ENCODE measurements around the gene PNPLA7. TPM values are rescaled to one million over a fixed set of nuclear protein-coding genes. Genes with fewer than 3 reads are reported as not detected.
"Not testable (repeated sequence)": the region's sequence is repeated elsewhere in the genome, so short reads cannot be mapped to it uniquely, and the experiment has no call there.

The PNPLA7 gene
- polyA plus RNA-seq, 3 donors from 2014 or later, result 0.24 to 0.53 (median 0.32) TPM

DNA sequence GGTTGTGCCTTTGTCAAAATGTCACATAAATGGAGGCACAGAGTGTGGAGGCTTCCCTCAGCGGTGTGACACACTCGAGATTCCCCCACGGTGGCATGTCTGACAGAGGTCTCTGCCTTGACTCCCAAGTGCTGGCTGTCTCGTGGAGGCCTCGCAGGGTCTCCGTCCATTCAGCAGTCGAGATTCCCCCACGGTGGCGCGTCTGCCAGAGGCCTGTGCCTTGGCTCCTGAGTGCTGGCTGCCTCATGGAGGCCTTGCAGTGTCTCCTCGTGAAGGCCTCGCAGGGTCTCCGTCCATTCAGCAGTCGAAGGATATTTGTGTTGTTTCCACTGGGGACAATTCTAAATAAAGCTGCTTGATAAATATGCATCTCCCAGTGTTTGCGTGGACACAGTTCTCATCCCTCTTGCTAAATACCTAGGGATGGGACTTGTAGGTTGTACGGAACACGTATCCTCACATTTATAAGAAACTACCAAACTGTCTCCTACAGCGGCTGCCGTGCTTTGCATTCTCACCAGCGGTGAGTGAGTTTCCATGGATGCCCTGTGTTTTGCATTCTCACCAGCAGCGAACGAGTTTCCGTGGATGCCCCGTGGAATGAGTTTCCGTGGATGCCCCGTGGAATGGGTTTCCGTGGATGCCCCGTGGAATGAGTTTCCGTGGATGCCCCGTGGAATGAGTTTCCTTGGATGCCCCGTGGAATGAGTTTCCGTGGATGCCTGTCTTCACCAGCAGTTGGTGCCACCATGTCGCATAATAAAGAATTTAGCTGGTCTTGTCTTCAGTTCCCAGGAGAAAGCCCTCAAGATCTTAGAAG lies 25.8 kb downstream of the PNPLA7 start:
- no peak for DNase-seq
- no peaks in the 10 kb centered on the region for H3K36me3 Mint-ChIP-seq
- H3K4me1 Mint-ChIP-seq, result peaks cover 19 to 23% of the 10 kb centered on the region in 2 donors

DNA sequence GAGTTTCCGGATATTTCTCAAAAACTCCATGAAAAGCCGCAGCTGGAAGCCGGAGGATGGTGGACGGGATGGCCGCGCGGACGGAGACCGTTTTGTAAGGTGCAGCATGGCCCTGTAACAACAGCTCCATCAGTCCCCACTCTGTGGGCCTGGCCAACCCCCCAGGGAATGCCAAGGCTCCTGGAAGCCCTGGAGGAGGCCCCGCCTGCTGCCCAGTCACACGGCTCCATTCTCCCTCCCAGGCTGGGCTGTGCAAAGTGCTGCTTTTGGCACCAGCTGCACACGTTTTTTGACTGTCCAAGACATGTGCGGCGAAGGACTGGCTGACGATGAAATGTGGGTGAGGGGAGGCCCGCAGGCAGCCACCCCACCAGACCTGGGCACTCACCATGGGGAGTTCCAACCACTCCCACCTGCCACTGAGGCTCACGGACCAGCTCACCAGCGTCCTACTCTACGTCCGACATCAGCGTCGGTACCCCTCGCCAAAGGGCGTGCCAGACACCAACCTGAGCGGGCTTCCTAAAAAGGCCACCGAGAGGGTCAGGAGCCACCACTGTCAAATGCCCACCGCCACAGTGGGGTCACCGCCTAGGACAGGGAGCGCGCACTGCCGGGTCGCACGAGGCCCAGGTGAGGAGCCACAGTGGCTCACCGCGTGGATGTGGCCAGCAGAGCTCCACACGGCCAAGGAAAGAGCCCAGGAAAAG lies 27.3 kb downstream of the PNPLA7 start:
- Mint-ChIP-seq H3K27me3 (ENCODE audit: low read depth in 3 of 3) (peaks cover 0 to 13% (median 5%) of the 10 kb centered on the region in 3 donors), H3K4me1 (peaks cover 19 to 23% of the 10 kb centered on the region in 2 donors), H3K9me3 (peaks cover 0 to 2% (median 0%) of the 10 kb centered on the region in 6 donors), H3K27ac (no peak overlapping the region), H3K4me3 (no peak overlapping the region), H3K36me3 (no peaks in the 10 kb centered on the region)
- DNase-seq, result no peak

More for the DNA sequence above, 25.8 kb downstream of the PNPLA7 start:
- peaks cover 0 to 2% (median 0%) of the 10 kb centered on the region in 6 donors for H3K9me3 Mint-ChIP-seq
- H3K4me3 Mint-ChIP-seq, result no peak overlapping the region
- peak overlapping the region in 1 of 6 donors; percentile 14 for H3K27ac Mint-ChIP-seq
- H3K27me3 Mint-ChIP-seq (ENCODE audit: low read depth in 3 of 3), result peaks cover 0 to 13% (median 5%) of the 10 kb centered on the region in 3 donors

DNA sequence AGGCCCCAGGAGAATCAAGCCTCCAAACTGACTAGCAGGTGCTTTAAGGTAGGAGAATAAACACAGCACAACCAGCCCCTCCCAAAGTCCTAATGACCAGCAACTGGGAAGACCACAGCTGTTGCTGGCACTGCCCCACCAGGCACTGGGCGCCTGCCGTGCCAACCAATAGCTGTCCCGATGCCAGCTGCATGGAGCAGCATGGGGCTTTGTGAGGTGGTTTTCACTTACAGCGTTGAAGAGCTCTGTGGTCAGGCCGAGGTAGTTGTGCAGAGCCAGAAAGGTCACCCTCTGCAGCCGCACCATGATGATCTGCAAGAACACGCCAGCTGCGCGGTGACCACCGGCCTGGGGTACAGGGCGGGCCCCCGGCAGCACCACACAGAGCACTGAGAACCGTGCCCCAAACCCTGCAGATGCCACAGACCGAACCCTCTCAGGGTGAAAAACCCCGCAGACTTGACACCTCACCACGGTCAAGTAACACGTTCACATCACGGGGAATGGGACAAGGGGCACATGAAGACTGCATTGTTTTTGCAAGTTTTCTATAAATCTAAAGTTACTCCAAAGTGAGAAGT lies 28.7 kb downstream of the PNPLA7 start:
- Mint-ChIP-seq H3K27ac (peak overlapping the region in 3 of 6 donors; percentile 15 to 45 (median 22)), H3K4me1 (peaks cover 19 to 23% of the 10 kb centered on the region in 2 donors), H3K4me3 (peak overlapping the region in 4 of 5 donors; percentile 18 to 65 (median 54)), H3K9me3 (no peaks in the 10 kb centered on the region), H3K36me3 (no peaks in the 10 kb centered on the region), H3K27me3 (ENCODE audit: low read depth in 3 of 3) (peaks cover 0 to 13% (median 5%) of the 10 kb centered on the region in 3 donors)
- peak in 2 of 3 donors; percentile 25 to 39 for DNase-seq

DNA sequence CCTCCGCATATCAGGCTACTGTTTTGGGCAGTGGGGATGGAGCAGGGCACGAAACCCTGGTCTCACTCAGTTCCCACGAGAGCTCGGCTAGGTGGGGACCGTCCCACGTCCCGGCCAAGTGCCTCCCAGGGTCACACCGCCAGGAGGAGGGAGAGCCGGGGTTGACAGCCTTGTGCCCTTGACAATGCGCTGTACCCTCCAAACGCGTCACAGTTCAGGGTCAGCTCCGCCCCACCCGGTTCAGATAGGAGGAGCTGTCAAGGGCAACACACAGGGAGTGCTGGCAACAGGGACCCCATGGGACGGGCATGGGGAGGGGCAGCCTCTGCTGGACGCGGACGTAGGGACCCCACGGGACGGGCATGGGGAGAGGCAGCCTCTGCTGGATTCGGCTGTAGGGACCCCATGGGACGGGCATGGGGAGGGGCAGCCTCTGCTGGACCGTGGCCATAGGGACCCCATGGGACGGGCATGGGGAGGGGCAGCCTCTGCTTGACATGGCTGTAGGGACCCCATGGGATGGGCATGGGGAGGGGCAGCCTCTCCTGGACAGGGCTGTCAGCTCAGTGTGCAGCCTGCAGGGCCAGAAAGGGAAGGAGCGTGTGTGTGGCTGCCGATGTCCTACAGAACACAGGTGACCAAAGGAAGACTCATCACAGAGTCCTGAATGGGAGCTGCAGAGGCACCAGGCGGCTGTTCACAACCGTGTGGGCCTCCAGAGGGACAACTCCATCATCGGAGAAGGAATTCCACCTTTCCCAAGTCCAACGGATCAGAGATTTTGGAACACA lies 29.4 kb downstream of the PNPLA7 start:
- Mint-ChIP-seq H3K27ac (no peak overlapping the region), H3K4me1 (peaks cover 19 to 23% of the 10 kb centered on the region in 2 donors), H3K27me3 (ENCODE audit: low read depth in 3 of 3) (peaks cover 0 to 13% (median 5%) of the 10 kb centered on the region in 3 donors), H3K36me3 (no peaks in the 10 kb centered on the region), H3K9me3 (no peaks in the 10 kb centered on the region), H3K4me3 (peak overlapping the region in 4 of 5 donors; percentile 20 to 65 (median 44))
- DNase-seq, result no peak

DNA sequence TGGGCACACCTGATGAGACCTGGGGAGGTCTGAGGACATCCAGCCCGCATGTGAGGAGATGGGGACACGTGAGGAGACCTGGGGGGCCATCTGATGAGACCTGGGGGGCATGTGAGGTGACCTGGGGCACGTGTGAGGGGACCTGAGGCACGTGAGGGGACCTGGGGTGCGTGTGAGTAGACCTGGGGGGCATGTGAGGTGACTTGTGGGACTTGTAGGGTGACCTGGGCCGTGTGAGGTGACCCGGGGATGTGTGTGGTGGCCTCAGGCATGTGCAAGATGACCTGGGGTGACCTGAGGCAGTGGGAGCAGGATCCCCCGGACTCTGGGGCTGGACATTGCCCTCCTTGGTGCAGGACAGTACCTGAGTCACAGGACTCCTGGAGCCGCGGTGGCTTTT lies 30.6 kb downstream of the PNPLA7 start:
- no peak for DNase-seq
- Mint-ChIP-seq H3K9me3 (no peaks in the 10 kb centered on the region), H3K27ac (no peak overlapping the region), H3K4me1 (peaks cover 15 to 18% of the 10 kb centered on the region in 2 donors), H3K27me3 (ENCODE audit: low read depth in 3 of 3) (peaks cover 0 to 13% (median 5%) of the 10 kb centered on the region in 3 donors), H3K36me3 (no peaks in the 10 kb centered on the region), H3K4me3 (peak overlapping the region in 1 of 5 donors; percentile 22)

DNA sequence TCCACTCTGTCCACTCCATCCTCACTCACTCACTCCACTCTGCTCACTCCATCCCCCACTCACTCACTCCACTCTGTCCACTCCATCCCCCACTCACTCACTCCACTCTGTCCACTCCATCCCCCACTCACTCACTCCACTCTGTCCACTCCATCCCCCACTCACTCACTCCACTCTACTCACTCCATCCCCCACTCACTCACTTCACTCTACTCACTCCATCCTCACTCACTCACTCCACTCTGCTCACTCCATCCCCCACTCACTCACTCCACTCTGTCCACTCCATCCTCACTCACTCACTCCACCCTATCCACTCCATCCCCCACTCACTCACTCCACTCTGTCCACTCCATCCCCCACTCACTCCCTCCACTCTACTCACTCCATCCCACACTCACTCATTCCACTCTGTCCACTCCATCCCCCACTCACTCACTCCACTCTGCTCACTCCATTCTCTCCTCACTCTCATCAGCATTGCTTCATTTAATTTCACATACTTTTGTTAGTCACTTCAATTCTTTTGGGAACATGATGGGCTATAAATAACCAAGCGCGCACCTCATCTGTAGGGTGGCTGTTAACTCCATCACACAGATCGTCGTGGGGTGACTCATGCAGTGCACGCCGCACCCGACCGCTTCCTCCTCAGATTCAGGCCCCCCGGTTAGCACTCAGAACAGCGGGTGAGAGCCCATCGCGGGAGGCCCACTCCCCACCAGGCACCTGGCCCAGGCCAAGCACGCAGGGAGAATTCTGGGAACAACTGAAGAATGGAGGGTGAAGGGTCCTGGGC lies 31.3 kb downstream of the PNPLA7 start:
- Mint-ChIP-seq H3K27me3 (ENCODE audit: low read depth in 3 of 3) (peaks cover 0 to 13% (median 5%) of the 10 kb centered on the region in 3 donors), H3K4me3 (peak overlapping the region in 1 of 5 donors; percentile 22), H3K4me1 (peaks cover 15 to 18% of the 10 kb centered on the region in 2 donors)
- not testable (repeated sequence) for DNase-seq, H3K27ac Mint-ChIP-seq, H3K36me3 Mint-ChIP-seq, H3K9me3 Mint-ChIP-seq

DNA sequence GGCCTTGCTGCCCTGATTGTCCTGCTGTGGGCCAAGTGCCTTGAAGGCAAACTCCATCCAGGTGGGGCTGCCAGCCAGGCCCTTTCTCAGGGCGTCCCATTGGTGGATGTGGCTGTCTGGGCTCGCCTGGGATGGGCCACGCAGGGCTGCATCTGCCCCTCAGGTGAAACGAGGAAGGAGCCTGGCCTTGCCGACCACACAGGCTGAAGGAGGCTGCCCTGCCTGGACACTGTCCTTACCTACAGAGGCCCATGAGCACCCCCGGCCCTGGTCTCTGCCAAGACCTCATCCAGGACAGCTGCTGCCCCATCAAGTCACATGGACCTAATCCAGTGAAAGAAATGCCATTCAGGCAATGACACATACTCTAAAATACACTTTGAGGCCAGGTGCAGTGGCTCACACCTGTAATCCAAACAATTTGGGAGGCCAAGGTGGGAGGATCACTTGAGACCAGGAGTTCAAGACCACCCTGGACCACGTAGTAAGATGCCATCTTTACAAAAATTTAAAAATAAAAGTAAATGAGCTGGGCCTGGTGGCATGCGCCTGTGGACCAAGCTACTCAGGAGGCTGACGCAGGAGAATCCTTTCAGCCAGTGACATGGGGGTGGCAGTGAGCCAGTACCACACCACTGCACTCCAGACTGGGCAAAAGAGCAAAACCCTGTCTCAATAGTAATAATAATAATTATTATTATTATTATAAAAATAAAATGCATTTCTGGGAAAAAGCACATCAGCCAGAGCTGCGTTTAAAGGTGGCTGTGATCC lies 33.9 kb downstream of the PNPLA7 start:
- Mint-ChIP-seq H3K4me3 (no peak overlapping the region), H3K4me1 (peaks cover 16 to 20% of the 10 kb centered on the region in 2 donors), H3K27ac (no peak overlapping the region), H3K9me3 (no peaks in the 10 kb centered on the region), H3K27me3 (ENCODE audit: low read depth in 3 of 3) (peaks cover 2 to 12% (median 8%) of the 10 kb centered on the region in 3 donors), H3K36me3 (no peaks in the 10 kb centered on the region)
- no peak for DNase-seq

DNA sequence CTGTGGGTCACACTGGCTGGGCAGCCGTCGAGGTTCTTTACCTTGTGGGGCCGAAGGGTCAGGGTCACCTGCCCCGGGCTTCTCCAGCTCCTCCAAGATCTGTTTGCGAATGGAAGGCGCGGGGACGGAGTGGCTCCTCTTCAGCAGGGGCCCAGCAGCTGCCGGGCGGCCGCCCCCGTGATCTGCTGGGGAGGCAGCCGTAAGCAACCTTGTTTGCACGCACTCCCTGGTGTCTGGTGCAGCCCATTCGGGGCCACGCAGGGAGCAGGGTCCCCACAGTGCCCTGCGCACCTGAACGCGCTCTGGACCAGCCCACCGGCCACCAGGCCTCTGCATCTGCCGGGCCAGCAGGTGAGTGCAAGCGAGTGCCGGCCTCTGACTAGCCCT lies 34.9 kb downstream of the PNPLA7 start:
- Mint-ChIP-seq H3K4me1 (peaks cover 7 to 12% of the 10 kb centered on the region in 2 donors), H3K9me3 (no peaks in the 10 kb centered on the region), H3K27ac (no peak overlapping the region), H3K4me3 (no peak overlapping the region), H3K36me3 (no peaks in the 10 kb centered on the region), H3K27me3 (ENCODE audit: low read depth in 3 of 3) (peaks cover 2 to 11% (median 3%) of the 10 kb centered on the region in 3 donors)
- no peak for DNase-seq

DNA sequence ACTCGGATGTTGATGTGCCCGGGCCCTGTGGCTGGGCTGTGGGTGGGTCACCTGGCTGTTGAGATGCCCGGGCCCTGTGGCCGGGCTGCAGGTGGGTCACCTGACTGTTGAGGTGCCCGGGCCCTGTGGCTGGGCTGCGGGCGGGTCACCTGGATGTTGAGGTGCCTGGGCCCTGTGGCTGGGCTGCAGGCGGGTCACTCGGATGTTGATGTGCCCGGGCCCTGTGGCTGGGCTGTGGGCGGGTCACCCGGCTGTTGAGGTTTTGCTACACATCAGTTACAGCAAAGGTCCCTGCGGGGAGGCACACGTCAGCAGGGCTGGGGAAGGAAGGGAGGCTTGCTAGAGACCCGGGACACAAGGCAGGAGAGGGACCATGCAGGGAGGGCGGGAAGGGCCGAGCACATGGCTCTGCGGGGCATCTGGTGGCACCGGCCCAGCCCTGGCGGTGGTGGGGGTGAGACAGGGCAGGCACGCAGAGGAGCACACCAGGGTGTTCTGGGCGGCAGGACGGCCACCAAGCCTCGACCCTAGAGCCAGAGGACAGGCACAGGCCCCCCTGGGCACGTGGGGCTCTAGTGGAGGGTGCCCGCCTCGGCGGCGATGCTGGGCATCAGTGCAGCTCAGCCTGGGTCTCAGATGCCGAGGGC lies 35.4 kb downstream of the PNPLA7 start:
- no peak for DNase-seq
- no peak overlapping the region for H3K4me3 Mint-ChIP-seq
- peaks cover 2 to 7% (median 3%) of the 10 kb centered on the region in 3 donors for H3K27me3 Mint-ChIP-seq (ENCODE audit: low read depth in 3 of 3)
- peaks cover 6 to 8% of the 10 kb centered on the region in 2 donors for H3K4me1 Mint-ChIP-seq
- no peaks in the 10 kb centered on the region for H3K36me3 Mint-ChIP-seq
- H3K9me3 Mint-ChIP-seq, result no peaks in the 10 kb centered on the region
- H3K27ac Mint-ChIP-seq, result no peak overlapping the region

DNA sequence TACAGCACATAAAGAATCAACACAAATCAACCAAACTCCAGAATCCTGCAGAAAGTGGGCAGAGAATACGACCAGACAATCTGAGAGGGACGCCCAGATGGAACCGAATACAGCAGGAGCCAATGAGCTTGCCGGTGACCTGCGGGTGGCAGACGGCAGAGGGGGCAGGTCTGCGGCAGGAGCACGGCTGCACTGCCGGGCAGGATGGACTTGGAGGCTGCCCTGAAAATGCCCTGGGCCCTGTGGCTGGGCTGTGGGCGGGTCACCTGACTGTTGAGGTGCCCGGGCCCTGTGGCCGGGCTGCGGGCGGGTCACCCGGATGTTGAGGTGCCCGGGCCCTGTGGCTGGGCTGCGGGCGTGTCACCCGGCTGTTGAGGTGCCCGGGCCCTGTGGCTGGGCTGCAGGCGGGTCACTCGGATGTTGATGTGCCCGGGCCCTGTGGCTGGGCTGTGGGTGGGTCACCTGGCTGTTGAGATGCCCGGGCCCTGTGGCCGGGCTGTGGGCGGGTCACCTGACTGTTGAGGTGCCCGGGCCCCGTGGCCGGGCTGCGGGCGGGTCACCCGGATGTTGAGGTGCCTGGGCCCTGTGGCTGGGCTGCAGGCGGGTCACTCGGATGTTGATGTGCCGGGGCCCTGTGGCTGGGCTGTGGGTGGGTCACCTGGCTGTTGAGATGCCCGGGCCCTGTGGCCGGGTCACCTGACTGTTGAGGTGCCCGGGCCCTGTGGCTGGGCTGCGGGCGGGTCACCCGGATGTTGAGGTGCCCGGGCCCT lies 36.2 kb downstream of the PNPLA7 start:
- not testable (repeated sequence) for H3K9me3 Mint-ChIP-seq; H3K36me3 Mint-ChIP-seq; H3K27me3 Mint-ChIP-seq (ENCODE audit: low read depth in 3 of 3); H3K4me1 Mint-ChIP-seq
- peak overlapping the region in 4 of 5 donors; percentile 0 to 86 (median 50) for H3K4me3 Mint-ChIP-seq
- peak; percentile 40 to 45 (median 44) for DNase-seq
- peak overlapping the region; percentile 58 to 91 (median 76) for H3K27ac Mint-ChIP-seq

DNA sequence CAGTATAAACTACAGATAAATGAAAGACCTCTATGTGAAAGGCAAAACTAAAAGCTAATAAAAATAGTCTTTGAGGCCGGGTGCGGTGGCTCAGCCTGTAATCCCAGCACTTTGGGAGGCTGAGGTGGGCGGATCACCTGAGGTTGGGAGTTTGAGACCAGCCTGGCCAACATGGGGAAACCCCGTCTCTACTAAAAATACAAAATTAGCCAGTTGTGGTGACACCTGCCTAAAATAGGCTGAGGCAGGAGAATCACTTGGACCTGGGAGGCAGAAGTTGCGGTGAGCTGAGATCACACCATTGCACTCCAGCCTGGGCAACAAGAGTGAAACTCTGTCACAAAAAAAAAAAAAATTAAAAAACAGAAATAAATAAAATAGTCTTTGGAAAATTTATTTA lies 37.1 kb downstream of the PNPLA7 start:
- not testable (repeated sequence) for DNase-seq; H3K27me3 Mint-ChIP-seq (ENCODE audit: low read depth in 3 of 3); H3K9me3 Mint-ChIP-seq; H3K4me3 Mint-ChIP-seq; H3K4me1 Mint-ChIP-seq; H3K36me3 Mint-ChIP-seq; H3K27ac Mint-ChIP-seq
